GM12878 (cell line): ENCODE results near the gene EFNA2. TPM values are rescaled to one million over a fixed set of nuclear protein-coding genes. Genes with fewer than 3 reads are reported as not detected.

ENCODE experiments used
- CEBPZ ChIP-seq: fragments of 150-350 bp; IDR thresholded peaks from 2 replicates; pipeline ENCODE4 v1.6.1; 2016; ENCODE audit warnings: low read depth, low read length
- CHD1 ChIP-seq: IDR thresholded peaks from 2 replicates; pipeline ENCODE4 v1.6.1; 2012; ENCODE audit warnings: low read depth, low read length, improper control_type of control experiment
- MEF2B ChIP-seq: fragments of 450-650 bp; IDR thresholded peaks from 2 replicates; pipeline ENCODE4 v1.6.1; 2018; ENCODE audit warnings: mild to moderate bottlenecking, moderate library complexity; ENCODE audit not compliant: partially characterized antibody, poor library complexity, severe bottlenecking
- PAX5 ChIP-seq: IDR thresholded peaks from 2 replicates; pipeline ENCODE4 v1.6.1; 2011; ENCODE audit warnings: low read depth, low read length, borderline replicate concordance
- RAD51 ChIP-seq: fragments of 450-650 bp; IDR thresholded peaks from 2 replicates; pipeline ENCODE4 v1.6.1; 2016; ENCODE audit warnings: moderate library complexity, mild to moderate bottlenecking, inconsistent platforms
- SMC3 ChIP-seq: IDR thresholded peaks from 2 replicates; pipeline ENCODE4 v1.6.1; 2011; ENCODE audit warnings: low read length, improper control_type of control experiment, borderline replicate concordance
- ZNF622 ChIP-seq: fragments of 450-650 bp; IDR thresholded peaks from 2 replicates; pipeline ENCODE4 v1.6.1; 2017; ENCODE audit warnings: mild to moderate bottlenecking, inconsistent platforms
- polyA plus RNA-seq, 11 experiments: library from polyadenylated mRNA; depleted of rRNA in 4 of 11; unstranded in 6 of 11; stranded (reverse) in 5 of 11; fragments of >200 nt; fragmentation: Nextera tagmentation in 4 of 11; fragmentation: Illumina TruSeq in 1 of 11; extraction: Ambion mirVana in 4 of 11; extraction: Trizol in 1 of 11; gene quantifications; 1 replicate in 1 of 11; 2 replicates in 10 of 11; pipeline versions ENCODE4 v1.2.1 to v1.2.3, GENCODE V29; 2011 to 2016; ENCODE audit warnings: inconsistent platforms in 2 of 11, missing spikeins in 2 of 11, low read depth in 1 of 11
- total RNA-seq, 4 experiments: library from RNA; depleted of rRNA in 3 of 4; stranded (reverse); fragments of >200 nt in 3 of 4; fragmentation: Illumina TruSeq in 1 of 4; extraction: Trizol in 1 of 4; gene quantifications; 2 replicates each; pipeline versions ENCODE4 v1.2.1 to v1.2.3, GENCODE V29; 2013 to 2021

Gene EFNA2
- total and polyA plus RNA-seq, 10 of the 15 experiments (the other 5 are each of a cell fraction or from before 2014, with no cell fraction given): not detected

- TF ChIP-seq CEBPZ (no peak), PAX5 (peak; percentile 73; the same call in 1 of the 2 replicates), ZNF622 (no peak), CHD1 (no peak), SMC3 (no peak), MEF2B (peak; percentile 64), RAD51 (no peak)
Measured at GRCh38 chr19:1259876-1260748, 25.6 kb upstream of the EFNA2 start (continued).
